ENCODE data around the gene ARHGEF16.

The ARHGEF16 gene

DNA sequence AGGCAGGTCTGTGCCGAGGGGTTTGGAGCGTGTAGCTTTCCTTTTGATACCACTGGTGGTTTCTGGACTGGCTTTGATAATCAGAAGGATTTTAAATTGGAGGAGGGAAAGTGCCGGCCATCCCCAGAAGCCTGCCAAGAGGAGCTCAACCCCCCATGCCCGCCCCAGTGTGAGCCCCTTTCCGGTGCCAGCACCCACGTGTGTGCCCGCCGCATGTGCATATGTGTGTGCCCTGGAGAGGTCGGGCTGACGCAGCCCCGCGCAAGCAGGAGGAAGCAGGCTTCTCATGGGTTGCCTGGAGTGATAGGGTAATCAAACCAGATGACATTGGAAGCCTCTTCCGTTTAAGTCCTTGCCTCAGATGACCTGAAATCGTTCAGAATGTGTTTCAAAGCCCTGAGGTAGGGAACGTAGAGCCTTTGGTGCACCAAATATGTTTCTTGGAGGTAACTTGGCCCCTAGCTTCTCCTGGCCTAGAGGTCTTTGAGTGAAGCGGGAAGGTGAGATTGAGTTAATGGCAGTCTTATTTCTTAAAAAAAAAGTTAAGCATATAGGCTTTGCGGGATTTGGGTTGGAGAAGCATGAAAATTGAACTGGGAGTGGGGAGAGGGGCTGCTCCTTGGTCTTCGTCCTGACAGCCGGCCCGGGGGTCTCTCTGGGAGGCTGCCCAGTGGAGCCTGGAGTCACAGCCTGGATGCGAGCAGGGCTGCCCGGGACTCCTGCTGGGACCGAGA is 34.1 kb upstream of the ARHGEF16 start:
- DNase-seq (ENCODE audit: insufficient read length, low spot score) = no peak
- no peak for FAIRE-seq

- DNase-seq (ENCODE audit: insufficient read length, low spot score) (no peak), FAIRE-seq (no peak)
Measured at GRCh38 chr1:3422638-3423037, 31.8 kb upstream of the ARHGEF16 start.

DNA sequence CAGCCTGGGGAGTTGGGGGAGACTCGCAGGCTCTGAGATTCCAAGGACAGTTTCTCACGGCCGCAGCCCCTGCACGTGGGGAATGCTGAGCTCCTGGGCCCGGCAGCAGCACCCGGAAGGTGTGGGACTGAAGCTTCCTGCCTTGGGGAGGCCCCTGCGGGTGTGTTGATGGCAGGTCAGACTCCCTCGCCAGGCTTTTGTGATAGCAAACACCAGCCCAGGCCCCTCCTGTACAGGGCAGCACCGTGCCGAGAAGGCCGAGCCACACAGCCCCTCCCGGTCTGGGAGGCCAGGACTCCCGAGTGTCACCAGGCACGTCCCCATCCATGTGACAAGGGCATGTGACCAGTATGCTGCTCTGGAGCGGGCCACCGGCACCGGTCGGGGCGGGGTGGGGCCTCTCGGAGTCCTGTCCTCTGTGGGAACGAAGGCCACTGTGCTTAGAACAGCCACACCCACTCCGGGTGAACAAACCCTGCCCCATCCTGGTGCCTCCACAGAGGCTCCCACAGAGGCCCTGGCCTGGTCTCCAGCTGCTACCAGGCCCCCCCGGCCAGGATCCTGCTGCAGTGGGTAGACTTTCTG is 31.1 kb upstream of the ARHGEF16 start:
- no peak for DNase-seq (ENCODE audit: insufficient read length, low spot score)
- no peak for FAIRE-seq

DNA sequence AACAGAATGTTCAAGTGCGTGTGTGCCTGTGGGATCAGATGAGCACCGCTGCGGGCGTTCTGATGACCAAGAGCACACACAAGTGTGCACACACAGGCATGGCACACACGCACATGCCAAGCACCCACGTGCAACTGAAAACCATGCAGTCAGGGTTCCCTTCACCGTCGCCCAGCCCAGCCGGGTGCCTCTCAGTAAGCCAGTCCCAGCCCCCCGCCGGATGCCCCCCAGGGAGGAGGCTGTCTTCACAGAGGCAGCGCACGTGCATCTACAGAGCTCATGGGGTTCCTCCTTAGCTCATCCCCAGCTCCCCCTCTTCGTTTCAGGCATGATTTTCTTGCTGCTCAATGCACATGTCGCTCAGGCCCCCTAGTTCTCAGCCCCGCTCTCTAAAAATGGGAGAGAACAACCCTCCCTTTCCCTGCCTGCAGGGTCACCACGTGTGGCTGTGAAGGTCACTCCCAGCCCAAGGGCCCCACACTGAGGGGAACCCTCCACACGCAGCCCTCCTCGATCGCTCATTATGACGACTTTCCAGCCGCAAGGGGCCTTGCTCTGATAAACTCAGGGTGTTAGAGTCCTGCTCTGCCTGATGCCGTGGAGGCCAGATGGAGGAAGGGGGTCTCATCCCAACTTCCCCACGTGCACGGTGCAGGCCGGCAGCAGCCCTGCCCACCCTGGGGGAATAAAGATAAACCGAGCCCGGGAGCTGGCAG is 30.4 kb upstream of the ARHGEF16 start:
- DNase-seq (ENCODE audit: insufficient read length, low spot score) (no peak), FAIRE-seq (no peak)

DNA sequence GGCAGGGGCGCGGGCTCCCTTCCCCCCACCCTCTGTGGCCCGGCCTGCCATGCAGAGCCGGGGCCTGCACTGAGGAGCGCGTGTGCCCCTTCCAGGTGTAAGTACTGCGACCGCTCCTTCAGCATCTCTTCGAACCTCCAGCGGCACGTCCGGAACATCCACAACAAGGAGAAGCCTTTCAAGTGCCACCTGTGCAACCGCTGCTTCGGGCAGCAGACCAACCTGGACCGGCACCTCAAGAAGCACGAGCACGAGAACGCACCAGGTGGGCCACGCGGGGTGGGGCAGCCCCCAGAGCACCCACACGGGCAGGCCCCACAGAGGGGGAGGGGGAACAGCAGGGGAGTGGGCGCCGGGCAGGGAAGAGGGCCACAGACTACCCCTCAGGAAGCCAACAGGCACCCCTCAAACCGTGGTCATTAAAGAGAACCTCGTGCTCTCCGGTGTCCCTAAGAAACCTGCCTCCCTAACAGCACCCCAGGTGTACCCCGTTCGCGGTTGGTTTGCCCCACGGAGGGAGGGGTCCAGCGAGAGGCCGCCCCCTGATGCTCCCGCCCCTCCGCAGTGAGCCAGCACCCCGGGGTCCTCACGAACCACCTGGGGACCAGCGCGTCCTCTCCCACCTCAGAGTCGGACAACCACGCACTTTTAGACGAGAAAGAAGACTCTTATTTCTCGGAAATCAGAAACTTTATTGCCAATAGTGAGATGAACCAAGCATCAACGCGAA is 28.8 kb upstream of the ARHGEF16 start:
- FAIRE-seq = no peak
- DNase-seq (ENCODE audit: insufficient read length, low spot score) = no peak

DNA sequence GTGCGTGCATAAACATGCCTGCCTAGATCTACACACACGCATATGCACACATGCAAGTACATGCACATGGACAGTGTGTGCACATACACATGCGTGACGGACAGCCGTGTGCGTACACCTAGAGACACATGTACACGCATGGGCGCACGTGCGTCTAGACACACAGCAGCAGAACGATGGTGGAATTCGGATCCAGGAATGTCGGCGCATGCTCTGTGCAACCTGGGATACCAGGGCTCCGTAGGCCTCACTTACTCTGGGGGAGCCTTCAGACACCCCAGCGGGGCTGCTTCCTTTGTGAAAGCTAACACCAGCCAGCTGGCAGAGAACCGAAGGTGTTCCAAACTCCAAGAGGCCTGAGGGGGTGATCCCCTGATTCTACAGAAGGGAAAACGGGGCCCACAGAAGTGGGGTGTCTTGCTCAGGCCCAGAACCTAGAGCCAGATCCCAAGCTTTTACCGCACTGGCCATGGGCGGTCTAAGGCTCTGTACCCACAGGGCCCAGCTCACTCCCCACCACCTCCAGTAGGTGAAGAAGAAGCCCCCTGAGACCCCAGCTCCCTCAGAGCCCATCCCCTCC is 27.4 kb upstream of the ARHGEF16 start:
- no peak for FAIRE-seq

GRCh38 chr1:3427711-3428704 is 26.5 kb upstream of the ARHGEF16 start:
- FAIRE-seq = no peak

More for the DNA sequence above, 27.4 kb upstream of the ARHGEF16 start:
- no peak for DNase-seq (ENCODE audit: insufficient read length, low spot score)

DNA sequence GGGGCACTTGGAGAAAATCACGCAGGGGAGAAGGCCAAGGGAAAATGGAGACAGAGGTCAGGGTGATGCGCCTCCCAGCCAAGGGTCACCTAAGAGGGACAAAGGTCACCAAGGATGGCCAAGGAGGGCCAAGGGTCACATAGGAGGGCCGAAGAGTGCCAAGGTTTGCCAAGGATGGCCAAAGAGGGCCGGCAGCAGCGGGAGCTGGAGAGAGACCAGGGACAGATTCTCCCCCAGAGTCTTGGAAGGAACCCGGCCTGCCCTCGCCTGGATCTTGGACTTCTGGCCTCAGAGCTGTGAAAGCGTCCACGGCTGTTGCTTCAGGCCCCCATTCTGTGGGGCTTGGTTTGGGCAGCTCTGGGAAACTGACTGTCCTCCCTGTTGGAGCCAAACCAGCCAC is 25.6 kb upstream of the ARHGEF16 start:
- no peak for DNase-seq (ENCODE audit: insufficient read length, low spot score)
- no peak for FAIRE-seq

More at GRCh38 chr1:3427711-3428704, 26.5 kb upstream of the ARHGEF16 start:
- DNase-seq (ENCODE audit: insufficient read length, low spot score) = no peak

- FAIRE-seq (no peak), DNase-seq (ENCODE audit: insufficient read length, low spot score) (no peak)
Measured at GRCh38 chr1:3429320-3429719, 25.1 kb upstream of the ARHGEF16 start.

DNA sequence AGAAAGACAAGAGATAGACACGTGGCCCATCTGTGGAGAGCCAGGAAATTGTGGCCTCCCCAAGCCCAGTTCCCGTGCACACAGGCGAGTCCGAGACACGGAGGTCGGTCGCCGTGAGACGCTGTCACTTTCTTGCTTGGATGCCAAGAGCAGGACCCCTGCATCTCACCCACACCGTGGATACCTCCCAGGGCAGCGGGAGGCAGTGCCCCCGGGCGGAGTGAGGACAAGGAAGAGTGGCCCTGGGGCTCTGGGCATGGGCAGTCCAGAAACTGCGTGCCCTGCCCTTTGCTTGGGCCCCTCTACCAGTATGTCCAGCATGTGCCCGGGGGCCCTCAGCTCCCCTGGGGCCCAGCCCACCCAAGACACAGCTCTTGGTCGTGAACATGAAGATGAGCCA is 24.7 kb upstream of the ARHGEF16 start:
- DNase-seq (ENCODE audit: insufficient read length, low spot score) (no peak), FAIRE-seq (no peak)

DNA sequence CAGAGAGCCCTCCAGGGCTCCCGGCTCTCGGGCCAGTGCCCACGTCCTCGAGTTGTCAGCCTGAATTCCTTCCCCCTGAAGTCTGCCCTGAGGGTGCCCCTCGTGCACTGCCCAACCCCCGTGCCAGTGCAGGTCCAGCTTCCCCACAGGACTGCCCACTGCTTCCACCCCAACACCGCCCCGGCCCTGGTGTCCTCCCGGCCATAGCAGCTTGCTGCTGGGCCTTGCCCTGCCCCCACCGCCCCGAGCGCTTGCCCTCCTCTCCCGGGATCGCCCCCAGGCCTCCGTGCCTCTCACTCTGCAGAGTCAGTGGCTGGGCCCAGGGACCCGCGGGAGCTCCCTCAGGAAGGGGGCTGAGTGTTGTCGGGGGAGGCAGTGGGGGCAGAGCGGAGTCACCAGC is 24.1 kb upstream of the ARHGEF16 start:
- DNase-seq (ENCODE audit: insufficient read length, low spot score) (no peak), FAIRE-seq (no peak)

DNA sequence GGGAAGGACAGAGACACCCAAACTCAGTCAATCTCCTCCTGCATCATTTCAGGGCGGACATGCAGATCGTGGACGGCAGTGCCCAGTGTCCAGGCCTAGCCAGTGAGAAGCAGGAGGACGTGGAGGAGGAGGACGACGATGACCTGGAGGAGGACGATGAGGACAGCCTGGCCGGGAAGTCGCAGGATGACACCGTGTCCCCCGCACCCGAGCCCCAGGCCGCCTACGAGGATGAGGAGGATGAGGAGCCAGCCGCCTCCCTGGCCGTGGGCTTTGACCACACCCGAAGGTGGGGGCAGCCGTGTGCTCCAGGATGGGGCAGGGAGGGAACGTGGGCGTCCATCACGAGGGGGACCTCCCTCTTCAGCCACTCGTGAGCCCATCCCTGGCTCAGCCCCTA is 23.6 kb upstream of the ARHGEF16 start:
- no peak for DNase-seq (ENCODE audit: insufficient read length, low spot score)
- no peak for FAIRE-seq

GRCh38 chr1:3431266-3431665 is 23.2 kb upstream of the ARHGEF16 start:
- DNase-seq (ENCODE audit: insufficient read length, low spot score) = no peak
- no peak for FAIRE-seq

GRCh38 chr1:3431686-3432085 is 22.8 kb upstream of the ARHGEF16 start:
- DNase-seq (ENCODE audit: insufficient read length, low spot score) = no peak
- no peak for FAIRE-seq

DNA sequence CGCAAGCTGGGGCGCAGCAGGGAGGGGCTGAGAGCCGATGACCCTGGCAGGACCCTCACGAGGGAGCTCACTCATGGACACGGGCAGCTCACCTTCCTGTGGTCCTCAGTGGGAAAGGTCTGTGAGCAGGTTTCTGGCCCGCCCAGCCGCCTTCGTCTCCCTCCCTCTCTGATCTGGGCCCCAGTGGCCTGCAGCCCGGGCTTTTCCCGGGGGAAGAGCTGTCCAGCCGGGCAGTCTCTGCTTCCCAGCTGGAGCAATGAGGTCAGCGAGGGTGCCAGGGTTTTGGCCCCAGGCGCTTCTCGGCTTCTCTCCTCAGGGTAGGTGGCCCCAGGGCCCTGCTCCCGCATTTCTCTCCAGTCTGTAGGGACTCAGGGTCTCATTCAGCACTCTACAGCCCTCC is 22.2 kb upstream of the ARHGEF16 start:
- no peak for DNase-seq (ENCODE audit: insufficient read length, low spot score)
- FAIRE-seq = no peak

GRCh38 chr1:3433076-3433475 is 21.4 kb upstream of the ARHGEF16 start:
- DNase-seq (ENCODE audit: insufficient read length, low spot score) (no peak), FAIRE-seq (no peak)

- FAIRE-seq = no peak
- no peak for DNase-seq (ENCODE audit: insufficient read length, low spot score)
Measured at GRCh38 chr1:3433596-3434320, 20.7 kb upstream of the ARHGEF16 start.

DNA sequence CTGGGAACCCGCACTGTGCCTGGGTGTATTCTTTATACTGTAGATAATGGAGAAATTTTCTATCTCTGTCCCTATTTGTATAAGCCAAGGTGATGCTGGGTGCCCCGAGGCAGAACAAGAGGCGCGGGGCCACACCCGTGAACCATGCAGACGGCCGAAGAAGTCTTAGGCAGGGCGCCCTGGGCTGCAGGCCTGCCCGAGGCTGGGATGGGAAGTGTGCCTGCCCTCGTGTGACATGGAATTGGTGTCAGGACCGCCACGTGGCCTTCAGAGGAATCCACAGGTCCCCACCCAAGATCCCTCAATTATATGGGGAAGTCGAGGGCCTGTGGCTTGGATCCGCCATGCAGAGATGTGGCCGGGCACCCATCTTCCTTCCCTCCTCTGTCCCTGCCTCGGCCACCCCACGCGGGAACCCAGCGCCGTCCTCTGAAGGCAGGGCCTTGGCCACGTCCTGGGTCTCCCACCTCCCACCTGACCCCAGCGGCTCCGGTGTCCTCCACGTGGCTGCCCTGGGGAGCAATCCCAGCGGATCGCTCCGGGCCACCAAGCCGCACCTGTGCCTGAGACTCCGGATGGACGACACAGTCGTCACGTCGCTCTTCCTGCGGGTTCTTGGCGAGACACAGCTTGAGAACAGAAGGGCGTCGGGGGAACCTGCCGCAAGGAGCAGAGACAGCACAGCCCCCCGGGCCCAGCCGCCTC is 19.9 kb upstream of the ARHGEF16 start:
- DNase-seq (ENCODE audit: insufficient read length, low spot score) (no peak), FAIRE-seq (no peak)

DNA sequence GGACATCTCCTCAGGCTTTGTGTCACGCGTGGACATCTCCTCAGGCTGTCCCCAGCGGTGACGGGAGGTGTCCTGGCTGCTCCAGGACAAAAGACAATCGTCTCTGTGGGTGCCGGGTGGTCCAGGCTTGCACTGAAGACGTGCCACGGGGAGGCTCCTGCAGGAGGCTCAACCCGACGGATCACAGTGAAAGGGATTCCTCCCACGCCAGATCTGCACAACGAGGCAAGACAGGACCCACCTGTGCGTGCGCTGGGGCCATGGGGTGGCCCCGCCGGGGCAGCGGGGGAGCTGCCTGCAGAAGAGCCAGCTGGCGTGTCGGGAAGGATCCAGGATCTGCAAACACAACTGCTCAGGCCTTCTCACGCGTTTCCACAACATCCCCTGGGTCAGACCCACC is 18.8 kb upstream of the ARHGEF16 start:
- DNase-seq (ENCODE audit: insufficient read length, low spot score) (no peak), FAIRE-seq (no peak)

Data from GM19239 (cell line).